ENCODE results near the gene GJB2. TPM values are rescaled to one million over a fixed set of nuclear protein-coding genes. Genes with fewer than 3 reads are reported as not detected.

The GJB2 gene
- total and polyA plus RNA-seq, 2 experiments from 2014 or later = 10.3 to 11.1 TPM

DNA sequence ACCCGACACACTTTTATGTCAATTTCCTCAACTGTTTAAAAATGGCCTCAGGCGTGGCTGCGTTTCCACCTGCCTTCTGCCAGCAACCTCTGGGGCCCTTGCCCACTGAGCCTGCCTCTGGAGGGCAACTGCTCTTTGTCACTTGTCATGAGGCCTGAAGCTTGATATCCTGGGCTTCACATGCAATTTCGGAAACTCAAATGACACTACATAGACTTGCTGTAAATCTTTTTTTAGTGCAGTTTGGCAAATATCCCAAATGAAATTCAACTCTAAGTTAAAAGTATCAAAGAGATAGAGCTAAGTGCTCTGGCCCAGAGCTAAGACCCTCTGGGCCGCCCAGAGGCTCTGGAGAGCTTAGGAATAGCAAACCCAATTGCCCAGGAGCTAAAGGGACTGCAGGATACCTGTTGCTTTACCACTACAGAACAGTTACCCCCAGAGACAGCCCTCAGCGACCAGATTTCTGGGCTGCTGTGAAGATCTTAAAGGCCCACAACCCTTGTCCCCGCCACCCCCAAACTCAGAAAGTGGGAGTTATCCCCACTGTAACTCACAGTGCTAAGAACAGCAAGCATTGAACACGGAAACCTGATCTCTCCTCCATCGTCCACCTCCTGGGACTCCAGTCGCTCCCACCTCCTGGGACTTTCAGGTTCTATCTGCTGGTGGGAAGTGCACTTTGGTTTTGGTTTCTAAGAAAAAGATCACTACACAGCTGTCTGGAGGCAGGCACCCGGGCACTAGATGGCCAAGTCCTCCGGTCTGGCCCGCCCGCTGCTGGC lies 51.3 kb downstream of the GJB2 start:
- 64% methylated on average over 14 of the region's 14 CpGs for WGBS (ENCODE audit: low lambda C conversion rate, missing lambda C conversion rate)
- peaks cover 18% of the 10 kb centered on the region for H3K27me3 ChIP-seq

DNA sequence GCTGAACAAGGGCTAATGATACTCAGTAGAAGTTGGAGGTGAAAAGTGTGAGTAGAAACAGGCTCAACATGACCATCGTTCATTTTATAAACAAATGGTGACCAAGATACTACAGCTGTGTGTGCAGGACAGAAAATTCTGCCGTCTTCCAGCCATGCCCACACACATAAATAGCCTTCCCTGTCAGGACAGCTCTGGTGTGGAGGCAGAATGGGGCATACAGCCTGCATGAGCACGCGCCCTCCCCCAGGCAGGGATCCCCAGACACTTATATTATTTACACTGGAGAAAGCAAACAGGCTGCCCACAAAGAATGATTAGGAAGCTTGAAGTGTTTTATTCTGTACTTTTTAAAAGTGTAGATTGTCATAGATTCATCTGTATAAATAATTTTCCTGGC lies 52.3 kb downstream of the GJB2 start:
- peaks cover 13% of the 10 kb centered on the region for H3K4me1 ChIP-seq (ENCODE audit: insufficient read depth)
- no peaks in the 10 kb centered on the region for H3K36me3 ChIP-seq (replicated peaks; ENCODE audit: insufficient read depth, low read depth)
- DNase-seq (ENCODE audit: low spot score) = no peak
- peaks cover 20% of the 10 kb centered on the region for H3K27me3 ChIP-seq
- H3K9me3 ChIP-seq (ENCODE audit: low read depth) = no peaks in the 10 kb centered on the region
- WGBS (ENCODE audit: low lambda C conversion rate, missing lambda C conversion rate) = 52% methylated on average over 4 of the region's 4 CpGs
- no peaks in the 10 kb centered on the region for H4K20me1 ChIP-seq (ENCODE audit: insufficient read depth, poor library complexity, severe bottlenecking)
- TF ChIP-seq EZH2 (IDR thresholded peaks at IDR 0.05; ENCODE audit: borderline replicate concordance) (no peak), EZH2phosphoT487 (IDR thresholded peaks at IDR 0.05; ENCODE audit: low read depth, severe bottlenecking, unreplicated experiment) (no peak)
- TF ChIP-seq, protein P1, sequence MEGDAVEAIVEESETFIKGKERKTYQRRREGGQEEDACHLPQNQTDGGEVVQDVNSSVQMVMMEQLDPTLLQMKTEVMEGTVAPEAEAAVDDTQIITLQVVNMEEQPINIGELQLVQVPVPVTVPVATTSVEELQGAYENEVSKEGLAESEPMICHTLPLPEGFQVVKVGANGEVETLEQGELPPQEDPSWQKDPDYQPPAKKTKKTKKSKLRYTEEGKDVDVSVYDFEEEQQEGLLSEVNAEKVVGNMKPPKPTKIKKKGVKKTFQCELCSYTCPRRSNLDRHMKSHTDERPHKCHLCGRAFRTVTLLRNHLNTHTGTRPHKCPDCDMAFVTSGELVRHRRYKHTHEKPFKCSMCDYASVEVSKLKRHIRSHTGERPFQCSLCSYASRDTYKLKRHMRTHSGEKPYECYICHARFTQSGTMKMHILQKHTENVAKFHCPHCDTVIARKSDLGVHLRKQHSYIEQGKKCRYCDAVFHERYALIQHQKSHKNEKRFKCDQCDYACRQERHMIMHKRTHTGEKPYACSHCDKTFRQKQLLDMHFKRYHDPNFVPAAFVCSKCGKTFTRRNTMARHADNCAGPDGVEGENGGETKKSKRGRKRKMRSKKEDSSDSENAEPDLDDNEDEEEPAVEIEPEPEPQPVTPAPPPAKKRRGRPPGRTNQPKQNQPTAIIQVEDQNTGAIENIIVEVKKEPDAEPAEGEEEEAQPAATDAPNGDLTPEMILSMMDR (IDR thresholded peaks at IDR 0.05; ENCODE audit: poor library complexity) = no peak
- H3K79me2 ChIP-seq = no peaks in the 10 kb centered on the region
- H3K4me2 ChIP-seq = no peak overlapping the region
- no peak overlapping the region for H3K4me3 ChIP-seq
- H2AFZ ChIP-seq = no peak overlapping the region
- H3K9me2 ChIP-seq (replicated peaks; ENCODE audit: insufficient read depth) = no peaks in the 10 kb centered on the region
- no peak overlapping the region for H3K27ac ChIP-seq

More for the DNA sequence above, 51.3 kb downstream of the GJB2 start:
- no peaks in the 10 kb centered on the region for H3K36me3 ChIP-seq (replicated peaks; ENCODE audit: insufficient read depth, low read depth)
- no peak overlapping the region for H3K4me3 ChIP-seq
- H3K9me3 ChIP-seq (ENCODE audit: low read depth) = no peaks in the 10 kb centered on the region
- no peak for DNase-seq (ENCODE audit: low spot score)
- peaks cover 12% of the 10 kb centered on the region for H3K4me1 ChIP-seq (ENCODE audit: insufficient read depth)
- H3K79me2 ChIP-seq = no peaks in the 10 kb centered on the region
- H3K27ac ChIP-seq = no peak overlapping the region
- no peaks in the 10 kb centered on the region for H4K20me1 ChIP-seq (ENCODE audit: insufficient read depth, poor library complexity, severe bottlenecking)
- no peak overlapping the region for H3K4me2 ChIP-seq
- TF ChIP-seq EZH2phosphoT487 (IDR thresholded peaks at IDR 0.05; ENCODE audit: low read depth, severe bottlenecking, unreplicated experiment) (no peak), EZH2 (IDR thresholded peaks at IDR 0.05; ENCODE audit: borderline replicate concordance) (no peak)
- TF ChIP-seq, protein P1 (IDR thresholded peaks at IDR 0.05; ENCODE audit: poor library complexity) = no peak
- H2AFZ ChIP-seq = no peak overlapping the region
- H3K9me2 ChIP-seq (replicated peaks; ENCODE audit: insufficient read depth) = no peaks in the 10 kb centered on the region

DNA sequence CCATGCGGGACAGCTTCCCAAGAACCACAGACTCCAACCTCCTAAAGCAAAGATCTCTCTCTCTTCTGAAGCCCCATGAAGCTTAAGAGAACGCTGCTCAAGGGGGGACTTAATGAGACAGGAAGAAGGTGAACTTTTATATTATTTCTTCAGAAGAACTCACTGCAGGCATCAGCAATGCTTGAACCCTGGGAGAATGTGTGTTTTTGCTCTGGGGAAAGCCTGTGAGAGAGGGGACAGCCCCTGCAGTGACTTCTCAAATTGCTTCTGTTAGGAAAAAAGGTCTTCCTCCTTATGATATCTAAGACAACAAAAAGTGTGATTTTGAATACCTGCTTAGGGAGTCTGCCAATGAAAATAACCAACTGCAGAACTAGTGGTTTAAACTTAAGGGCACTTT lies 54.9 kb downstream of the GJB2 start:
- no peaks in the 10 kb centered on the region for H3K9me3 ChIP-seq (ENCODE audit: low read depth)
- H3K27ac ChIP-seq = no peak overlapping the region
- no peak overlapping the region for H3K4me2 ChIP-seq
- DNase-seq (ENCODE audit: low spot score) = no peak
- H3K27me3 ChIP-seq = peaks cover 15% of the 10 kb centered on the region
- 87% methylated on average over 2 of the region's 2 CpGs for WGBS (ENCODE audit: low lambda C conversion rate, missing lambda C conversion rate)
- H2AFZ ChIP-seq = no peak overlapping the region
- H3K9me2 ChIP-seq (replicated peaks; ENCODE audit: insufficient read depth) = no peaks in the 10 kb centered on the region
- no peaks in the 10 kb centered on the region for H3K79me2 ChIP-seq
- H3K36me3 ChIP-seq (replicated peaks; ENCODE audit: insufficient read depth, low read depth) = no peaks in the 10 kb centered on the region
- TF ChIP-seq, protein P1 (IDR thresholded peaks at IDR 0.05; ENCODE audit: poor library complexity) = no peak
- TF ChIP-seq EZH2 (IDR thresholded peaks at IDR 0.05; ENCODE audit: borderline replicate concordance) (no peak), EZH2phosphoT487 (IDR thresholded peaks at IDR 0.05; ENCODE audit: low read depth, severe bottlenecking, unreplicated experiment) (no peak)
- no peaks in the 10 kb centered on the region for H4K20me1 ChIP-seq (ENCODE audit: insufficient read depth, poor library complexity, severe bottlenecking)
- peaks cover 13% of the 10 kb centered on the region for H3K4me1 ChIP-seq (ENCODE audit: insufficient read depth)
- no peak overlapping the region for H3K4me3 ChIP-seq

Other genes with a start within 250 kb of the GJB2 start
- 86.1 and 91.1 TPM in 2 replicates for gene ZMYM2, start 234.2 kb downstream of the GJB2 start, total RNA-seq
- gene ZMYM2, start 234.2 kb downstream of the GJB2 start, polyA plus RNA-seq = 25.2 and 29.8 TPM in 2 replicates
- 0.16 and 0.23 TPM in 2 replicates for gene GJA3, start 31.9 kb downstream of the GJB2 start, total RNA-seq
- gene GJA3, start 31.9 kb downstream of the GJB2 start, polyA plus RNA-seq = 0.10 and 0.16 TPM in 2 replicates
- gene GJB6, start 39.4 kb upstream of the GJB2 start, total RNA-seq = 0.52 and 2.2 TPM in 2 replicates
- gene GJB6, start 39.4 kb upstream of the GJB2 start, polyA plus RNA-seq = 0.79 and 1.2 TPM in 2 replicates

All from hepatocyte (in vitro differentiated cells).